ENCODE data around the gene DLG2. TPM values are rescaled to one million over a fixed set of nuclear protein-coding genes. Genes with fewer than 3 reads are reported as not detected.

Gene DLG2
- total RNA-seq, 1 experiment from 2014 or later, result 0.17 TPM

GRCh38 chr11:83693306-83693992 is 1933.7 kb downstream of the DLG2 start:
- no peak for DNase-seq (ENCODE audit: low read depth)

GRCh38 chr11:83692675-83693074 is 1934.5 kb downstream of the DLG2 start:
- no peak for DNase-seq (ENCODE audit: low read depth)

- DNase-seq (ENCODE audit: low read depth), result no peak
These were observed 1935.6 kb downstream of the DLG2 start for GRCh38 chr11:83691451-83691950.

- no peak for DNase-seq (ENCODE audit: low read depth)
These were observed 1937.9 kb downstream of the DLG2 start for GRCh38 chr11:83689144-83689780.

- DNase-seq (ENCODE audit: low read depth), result no peak
These were observed 1939.4 kb downstream of the DLG2 start for GRCh38 chr11:83687787-83688186.

GRCh38 chr11:83685730-83686129 is 1941.4 kb downstream of the DLG2 start:
- no peak for DNase-seq (ENCODE audit: low read depth)

GRCh38 chr11:83684071-83684470 is 1943.1 kb downstream of the DLG2 start:
- DNase-seq (ENCODE audit: low read depth), result no peak

GRCh38 chr11:83682611-83682973 is 1944.6 kb downstream of the DLG2 start:
- no peak for DNase-seq (ENCODE audit: low read depth)

- DNase-seq (ENCODE audit: low read depth), result no peak
These were observed 1945.1 kb downstream of the DLG2 start for GRCh38 chr11:83681906-83682610.

- no peak for DNase-seq (ENCODE audit: low read depth)
These were observed 1945.9 kb downstream of the DLG2 start for GRCh38 chr11:83681031-83681781.

- no peak for DNase-seq (ENCODE audit: low read depth)
These were observed 1946.8 kb downstream of the DLG2 start for GRCh38 chr11:83680321-83680720.

GRCh38 chr11:83678831-83679584 is 1948.1 kb downstream of the DLG2 start:
- no peak for DNase-seq (ENCODE audit: low read depth)

- DNase-seq (ENCODE audit: low read depth), result no peak
These were observed 1949.4 kb downstream of the DLG2 start for GRCh38 chr11:83677730-83678129.

- DNase-seq (ENCODE audit: low read depth), result no peak
These were observed 1951.0 kb downstream of the DLG2 start for GRCh38 chr11:83676056-83676601.

GRCh38 chr11:83674102-83674896 is 1952.8 kb downstream of the DLG2 start:
- DNase-seq (ENCODE audit: low read depth), result no peak

- DNase-seq (ENCODE audit: low read depth), result no peak
These were observed 1955.9 kb downstream of the DLG2 start for GRCh38 chr11:83671289-83671688.

- DNase-seq (ENCODE audit: low read depth), result no peak
These were observed 1961.0 kb downstream of the DLG2 start for GRCh38 chr11:83666149-83666548.

GRCh38 chr11:83663988-83664387 is 1963.2 kb downstream of the DLG2 start:
- no peak for DNase-seq (ENCODE audit: low read depth)

- DNase-seq (ENCODE audit: low read depth), result no peak
These were observed 1963.7 kb downstream of the DLG2 start for GRCh38 chr11:83663446-83663845.

- no peak for DNase-seq (ENCODE audit: low read depth)
These were observed 1964.7 kb downstream of the DLG2 start for GRCh38 chr11:83662494-83662893.

All from LHCN-M2 (cell line).